IMR-90 (cell line): ENCODE measurements around the gene PINLYP.

ENCODE experiments used
- FOS ChIP-seq: fragments of 150-350 bp; IDR thresholded peaks from 2 replicates; pipeline ENCODE4 v1.6.1; 2016; ENCODE audit warnings: low read depth, low read length
- MXI1 ChIP-seq: IDR thresholded peaks from 2 replicates; pipeline ENCODE4 v1.6.1; 2012; ENCODE audit warnings: low read depth, mild to moderate bottlenecking, low read length, moderate library complexity, borderline replicate concordance
- POLR2A ChIP-seq: IDR thresholded peaks from 2 replicates; pipeline ENCODE4 v1.6.1; 2012; ENCODE audit warnings: mild to moderate bottlenecking, low read depth, low read length

- TF ChIP-seq POLR2A = no peak
- no peak for TF ChIP-seq FOS
- no peak for TF ChIP-seq MXI1
Measured at GRCh38 chr19:43584484-43584883, 8.9 kb downstream of the PINLYP start.
